H1 (cell line): ENCODE results near the gene CPHXL. TPM values are rescaled to one million over a fixed set of nuclear protein-coding genes. Genes with fewer than 3 reads are reported as not detected.

Experiments used
- polyA plus RNA-seq, 7 experiments: library from polyadenylated mRNA; depleted of rRNA in 3 of 7; stranded (reverse) in 5 of 7; unstranded in 2 of 7; fragments of >200 nt in 5 of 7; fragments of 200-250 nt in 2 of 7; gene quantifications; 1 replicate in 5 of 7; 2 replicates in 1 of 7; 4 replicates in 1 of 7; pipeline versions ENCODE4 v1.2.1 to v1.2.3, GENCODE V29; 2011 to 2013; ENCODE audit warnings: missing spikeins in 2 of 7, mixed read lengths in 2 of 7
- total RNA-seq: library from RNA; stranded (reverse); fragmentation: NEBNext Ultra II Directional; extraction: Animal tissue kit (Norgen Biotek cat#: 25700); gene quantifications from 2 replicates; pipeline ENCODE4 v1.2.1, GENCODE V29; 2021
- TF ChIP-seq, protein P1 (sequence below): IDR thresholded peaks from 2 replicates; pipeline ENCODE4 v1.6.1; 2012; ENCODE audit warnings: low read length, inconsistent platforms

The CPHXL gene
- total and polyA plus RNA-seq, 2 of the 8 experiments (the other 6 are each of a cell fraction or from before 2014, with no cell fraction given): not detected

- TF ChIP-seq, protein P1, sequence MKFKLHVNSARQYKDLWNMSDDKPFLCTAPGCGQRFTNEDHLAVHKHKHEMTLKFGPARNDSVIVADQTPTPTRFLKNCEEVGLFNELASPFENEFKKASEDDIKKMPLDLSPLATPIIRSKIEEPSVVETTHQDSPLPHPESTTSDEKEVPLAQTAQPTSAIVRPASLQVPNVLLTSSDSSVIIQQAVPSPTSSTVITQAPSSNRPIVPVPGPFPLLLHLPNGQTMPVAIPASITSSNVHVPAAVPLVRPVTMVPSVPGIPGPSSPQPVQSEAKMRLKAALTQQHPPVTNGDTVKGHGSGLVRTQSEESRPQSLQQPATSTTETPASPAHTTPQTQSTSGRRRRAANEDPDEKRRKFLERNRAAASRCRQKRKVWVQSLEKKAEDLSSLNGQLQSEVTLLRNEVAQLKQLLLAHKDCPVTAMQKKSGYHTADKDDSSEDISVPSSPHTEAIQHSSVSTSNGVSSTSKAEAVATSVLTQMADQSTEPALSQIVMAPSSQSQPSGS: no peak
Measured at GRCh38 chr16:75770051-75770450, 43.8 kb upstream of the CPHXL start (continued).
